ENCODE results near the gene RAB29.

The RAB29 gene

DNA sequence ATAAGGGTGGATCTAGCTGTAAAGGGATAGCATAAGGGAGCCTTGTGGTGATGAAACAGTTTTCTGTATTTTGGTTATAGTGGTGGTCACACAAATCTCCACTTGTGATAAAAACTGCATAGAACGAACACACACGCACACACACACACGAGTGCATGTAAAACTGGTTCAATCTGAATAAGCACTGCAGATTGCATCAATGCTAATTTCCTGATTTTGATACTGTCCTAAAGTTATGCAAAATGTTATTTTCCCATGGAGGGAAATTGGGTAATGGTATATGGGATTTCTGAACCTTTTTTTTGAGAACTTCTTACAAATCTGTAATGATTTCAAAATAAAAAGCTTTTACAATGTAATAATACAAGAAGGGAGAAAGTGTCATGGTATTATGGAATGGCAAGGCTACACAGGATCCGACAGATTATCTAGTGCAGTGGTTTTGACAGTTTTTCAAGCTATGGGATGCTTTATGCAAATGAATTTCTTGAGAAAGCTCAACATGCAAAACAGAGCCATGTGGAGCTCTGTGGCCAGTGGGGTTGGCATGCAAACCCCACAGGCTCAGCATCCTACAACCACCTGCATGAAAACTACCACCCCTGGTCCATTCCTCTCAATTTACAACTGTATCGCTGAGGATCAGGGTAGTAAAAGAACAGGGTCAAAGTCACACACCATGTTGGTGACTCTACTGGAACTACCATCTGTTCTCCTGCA, 18.9 kb upstream of the RAB29 start:
- no peak for DNase-seq (ENCODE audit: low spot score)

DNA sequence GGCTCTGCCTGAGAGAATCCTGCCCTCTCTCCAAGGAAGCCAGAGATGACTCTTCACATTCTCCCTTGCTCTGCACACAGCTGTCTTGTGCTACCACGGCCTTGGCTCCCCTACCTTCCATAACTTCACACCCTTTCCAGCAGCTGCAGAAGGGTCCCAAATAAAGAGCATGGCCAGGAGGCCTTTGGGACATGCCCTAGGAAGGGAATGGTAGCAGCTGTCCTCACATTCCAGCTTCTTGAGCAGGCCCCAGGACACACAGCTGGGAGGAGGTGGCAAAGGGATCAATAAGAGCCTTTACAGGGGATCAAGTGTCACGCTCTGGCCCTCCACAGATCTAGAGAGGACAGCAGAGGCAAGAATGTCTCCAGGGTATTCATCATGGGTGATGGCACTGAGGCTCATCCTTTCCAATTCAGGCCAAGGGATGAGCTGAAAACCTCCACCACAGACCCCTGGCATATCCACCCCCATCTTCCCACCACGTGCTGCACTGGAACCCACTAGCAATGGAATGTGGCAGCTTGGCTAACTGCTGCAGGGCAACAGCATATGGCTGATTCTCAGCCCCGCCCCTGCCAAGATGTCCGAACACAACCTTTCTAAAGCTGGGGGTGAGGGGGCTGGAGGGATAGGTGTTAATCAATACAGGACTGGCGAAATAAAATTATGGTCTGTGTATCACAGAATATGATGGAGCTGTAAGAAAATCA, 17.8 kb upstream of the RAB29 start:
- DNase-seq (ENCODE audit: low spot score), result no peak

DNA sequence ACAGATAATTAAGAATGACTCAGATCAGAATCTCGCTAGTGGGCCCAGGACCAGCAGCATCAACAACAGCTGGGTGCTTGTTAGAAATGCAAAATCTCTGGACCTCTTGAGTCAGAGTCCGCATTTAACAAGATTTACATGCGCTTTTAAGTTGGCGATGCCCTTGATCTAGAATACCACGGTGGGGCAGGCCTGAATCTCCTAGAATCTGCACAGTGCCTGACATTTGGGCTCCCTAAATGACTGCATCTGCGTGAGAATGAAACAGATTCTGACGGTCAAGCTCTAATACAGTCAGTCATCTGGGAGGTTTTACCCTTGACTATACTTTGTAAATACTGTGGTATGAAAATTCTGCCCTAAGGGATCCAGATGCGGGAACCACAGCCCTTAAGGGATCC, 17.2 kb upstream of the RAB29 start:
- no peak for DNase-seq (ENCODE audit: low spot score)

DNA sequence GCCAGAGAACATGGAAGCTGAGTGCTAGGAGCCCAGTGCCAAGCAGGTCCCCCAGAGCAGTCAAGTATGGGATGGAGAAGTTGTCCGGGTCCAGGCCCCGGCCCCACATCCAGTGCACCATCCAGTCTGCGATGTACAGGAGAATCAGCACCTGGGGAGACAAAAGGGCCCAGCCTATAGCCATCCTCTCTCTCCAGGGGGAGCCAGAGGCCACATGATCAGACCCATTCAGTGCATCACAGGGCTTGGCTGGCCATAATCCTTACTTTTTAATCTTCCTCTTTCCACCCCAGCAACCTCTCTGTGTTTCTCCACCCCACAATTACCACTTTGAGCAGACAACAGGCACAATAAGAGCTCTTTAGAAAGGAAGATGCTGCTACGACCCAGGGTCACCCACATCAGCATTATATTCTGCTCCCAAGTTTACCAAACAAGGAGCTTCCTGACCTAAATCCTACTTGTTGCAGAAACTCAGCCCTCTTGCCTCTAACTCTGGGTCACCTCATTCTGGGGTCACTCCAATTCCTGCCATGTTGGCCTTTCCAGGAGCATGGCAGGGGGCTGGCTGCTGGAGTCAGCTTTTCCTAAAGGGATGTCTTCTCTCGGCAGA, 16.4 kb upstream of the RAB29 start:
- peak; percentile 77 for DNase-seq (ENCODE audit: low spot score)

DNA sequence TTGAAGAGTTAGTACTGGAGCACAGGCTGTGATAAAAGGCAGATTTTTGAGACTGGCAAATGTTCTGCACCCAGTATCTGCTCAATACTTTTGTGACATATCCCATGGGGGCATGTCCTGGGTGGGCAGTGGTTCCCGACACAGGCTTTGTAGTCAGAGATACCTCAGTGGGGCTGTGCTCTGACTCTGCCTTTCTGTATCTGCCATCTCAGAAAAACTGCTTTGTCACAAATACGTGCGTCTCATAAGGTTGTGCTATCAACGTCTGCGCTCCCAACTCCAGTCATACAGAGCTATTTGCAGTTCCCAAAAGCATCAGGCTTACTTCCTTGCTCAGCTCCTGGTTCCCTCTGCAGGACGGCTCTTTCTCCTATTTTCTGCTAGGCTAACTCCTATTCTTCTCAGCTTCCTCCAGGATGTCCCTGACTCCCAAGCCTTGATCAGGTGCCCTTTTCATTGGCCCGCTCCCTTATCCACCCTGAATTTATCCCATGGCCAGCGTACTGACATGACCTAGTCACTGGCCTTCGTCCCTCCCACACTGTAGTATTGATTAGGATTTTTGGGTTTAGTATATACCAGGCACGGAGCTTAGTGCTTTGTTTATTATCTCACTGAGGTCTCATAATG, 12.1 kb upstream of the RAB29 start:
- DNase-seq (ENCODE audit: low spot score), result no peak

DNA sequence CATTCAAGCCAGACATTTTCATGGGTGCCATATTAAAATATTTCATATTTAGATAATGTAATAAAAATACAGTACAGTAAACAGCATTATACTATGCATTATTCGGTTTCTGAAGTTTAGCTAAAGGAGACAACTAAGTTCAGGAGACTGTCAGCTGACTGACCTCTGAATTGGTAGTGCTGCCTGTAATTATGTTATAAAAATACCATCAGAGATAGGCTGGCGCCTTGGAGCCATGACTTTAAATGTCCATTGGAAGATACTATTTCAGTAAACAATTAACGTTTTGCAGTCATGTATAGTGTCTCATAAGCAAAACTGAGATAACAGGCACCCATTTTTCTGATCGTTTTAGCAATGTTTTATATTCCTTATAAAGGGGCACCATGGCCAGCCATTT, 11.3 kb upstream of the RAB29 start:
- no peak for DNase-seq (ENCODE audit: low spot score)

DNA sequence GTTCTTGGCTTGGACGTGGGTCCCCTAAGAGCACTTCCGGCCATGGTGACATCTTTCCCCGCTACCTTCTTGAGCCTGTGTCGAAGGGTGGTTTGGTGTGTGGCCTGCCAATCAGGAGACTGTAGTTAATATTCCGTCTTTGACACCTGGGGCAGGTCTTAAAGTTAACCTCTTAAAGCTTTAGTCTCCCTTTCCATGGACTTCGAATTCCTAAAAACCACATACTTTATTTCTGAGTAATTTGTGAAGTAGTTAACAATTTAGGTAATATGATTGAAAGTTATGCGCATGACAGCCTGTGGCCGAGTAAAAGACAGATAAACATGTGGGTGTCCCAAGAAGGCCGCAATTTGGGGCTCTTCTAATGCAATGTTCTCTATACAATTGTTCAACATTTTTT, 10.2 kb upstream of the RAB29 start:
- DNase-seq (ENCODE audit: low spot score), result no peak

DNA sequence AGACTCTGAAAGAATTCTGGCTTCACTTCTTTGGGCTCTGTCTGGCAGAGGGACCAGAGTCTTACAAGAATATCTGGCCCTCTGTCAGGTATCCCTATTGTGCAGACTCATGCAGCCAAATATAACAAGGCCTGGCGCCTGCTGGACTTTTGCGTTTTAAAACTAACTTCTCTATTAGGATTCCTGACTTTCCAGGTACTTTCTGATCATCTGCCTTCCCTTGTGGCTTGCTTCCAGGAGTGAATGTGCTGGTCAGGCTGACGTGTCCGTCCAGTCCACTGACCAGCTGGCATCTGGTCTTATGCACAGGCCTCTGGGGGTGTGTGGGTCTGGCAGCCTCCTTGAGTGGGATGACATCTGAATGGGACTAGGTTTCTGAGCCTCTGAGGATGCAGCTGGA, 8.6 kb upstream of the RAB29 start:
- DNase-seq (ENCODE audit: low spot score), result peak; percentile 61

DNA sequence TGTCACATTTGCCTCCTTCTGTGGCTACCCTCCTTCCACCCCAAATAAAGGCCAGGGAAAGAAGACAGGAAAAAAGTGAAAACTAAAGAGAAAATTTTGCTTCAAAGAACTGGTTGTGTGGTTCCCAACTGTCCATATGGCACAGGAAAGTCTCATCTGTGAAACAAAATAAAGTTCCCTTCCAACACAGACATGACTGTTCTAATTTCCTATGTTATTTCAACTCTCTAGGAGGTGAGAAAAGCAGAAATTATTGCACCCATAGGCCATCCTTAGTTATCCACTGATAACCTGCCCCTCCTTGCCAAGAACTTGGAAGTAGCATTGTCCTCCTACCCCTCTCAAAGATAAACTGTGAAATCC, 8.1 kb upstream of the RAB29 start:
- DNase-seq (ENCODE audit: low spot score), result no peak

DNA sequence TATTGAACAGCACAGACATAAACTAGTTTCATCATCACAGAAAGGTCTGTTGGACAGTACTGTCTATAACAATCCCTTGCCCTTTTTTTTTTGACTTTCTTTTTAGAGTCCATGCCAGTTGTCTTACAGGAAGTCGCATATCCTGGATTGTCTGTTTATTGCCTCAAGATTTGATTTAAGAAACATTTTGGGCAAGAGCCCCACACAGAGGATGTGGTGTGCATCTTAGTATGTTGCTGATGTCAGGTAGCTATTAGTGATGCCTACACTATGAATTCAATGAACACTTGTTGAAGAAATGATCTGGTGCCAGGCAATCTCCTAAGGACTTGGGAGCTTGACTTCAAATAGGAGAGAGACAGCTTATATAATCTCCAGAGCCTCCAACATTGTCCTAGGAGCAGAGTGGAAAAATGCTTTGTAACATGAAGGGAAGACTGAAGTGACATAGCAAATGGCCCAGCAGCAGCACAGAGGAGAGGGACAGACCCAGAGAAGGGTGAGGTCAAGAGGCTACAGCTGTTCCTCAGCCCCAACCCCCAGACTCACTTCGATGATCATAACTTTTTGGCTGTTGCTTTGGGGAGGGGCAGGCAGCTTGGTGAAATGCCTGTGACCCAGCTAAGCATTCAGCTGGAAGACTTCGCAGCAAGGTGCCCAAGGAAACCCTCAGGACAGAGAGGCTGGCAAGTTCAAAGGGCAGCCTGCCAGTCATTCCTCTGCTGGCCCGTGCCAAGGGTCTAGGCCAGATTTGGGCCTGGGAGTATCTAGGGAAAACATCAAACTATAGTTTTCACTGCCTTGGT, 7.5 kb upstream of the RAB29 start:
- DNase-seq (ENCODE audit: low spot score), result no peak

DNA sequence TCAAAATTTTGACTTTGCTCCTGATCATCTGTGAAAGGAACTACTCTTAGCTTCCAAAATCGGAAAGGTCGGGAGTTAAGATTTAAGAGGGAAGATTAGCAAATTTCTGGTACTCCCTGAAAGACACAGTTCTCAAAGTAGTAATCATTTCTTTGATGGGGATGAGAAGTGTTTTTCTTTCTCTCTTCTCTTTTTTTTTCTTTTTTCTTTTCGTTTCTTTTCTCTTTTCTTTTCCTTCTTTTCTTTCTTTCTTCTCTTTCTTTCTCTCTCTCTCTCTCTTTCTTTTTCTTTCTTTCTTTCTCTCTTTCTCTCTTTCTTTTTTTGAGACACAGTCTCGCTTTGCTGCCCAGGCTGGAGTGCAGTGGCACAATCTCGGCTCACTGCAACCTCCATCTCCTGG, 5.1 kb upstream of the RAB29 start:
- DNase-seq (ENCODE audit: low spot score), result no peak

DNA sequence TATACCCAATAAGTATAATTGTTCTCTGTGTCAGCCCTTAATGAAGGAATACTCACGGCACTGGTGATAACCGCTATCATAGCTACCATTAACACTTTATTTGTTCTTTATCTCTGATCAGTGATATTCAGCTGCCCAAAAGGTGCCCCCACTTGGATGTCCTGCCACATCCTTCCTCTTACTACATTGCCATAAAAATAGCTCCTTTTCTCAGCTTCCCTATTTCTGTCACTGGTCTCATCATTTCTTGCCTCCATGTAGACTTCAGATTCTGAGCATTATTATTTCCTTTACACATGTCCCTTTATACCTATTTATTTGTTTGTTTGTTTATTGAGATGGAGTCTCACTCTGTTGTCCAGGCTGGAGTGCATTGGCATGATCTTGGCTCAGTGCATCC, 2.7 kb upstream of the RAB29 start:
- DNase-seq (ENCODE audit: low spot score), result no peak

DNA sequence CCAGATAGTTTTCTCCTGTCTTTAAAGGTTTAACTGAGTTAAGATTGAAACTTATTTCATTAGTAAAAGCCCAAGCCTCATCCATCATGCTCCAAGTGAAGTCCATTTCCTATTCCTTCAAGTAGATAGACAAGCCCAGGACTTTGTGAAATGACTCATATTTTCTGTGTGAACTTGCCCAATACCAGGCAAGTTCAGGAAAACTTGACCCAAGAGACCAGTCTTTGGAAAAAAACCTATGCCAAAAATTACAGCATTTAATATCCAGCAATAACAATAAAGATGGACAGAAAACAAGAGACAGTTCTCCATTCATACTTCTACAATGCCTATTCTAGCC, 405 bp upstream of the RAB29 start:
- DNase-seq (ENCODE audit: low spot score), result peak; percentile 24

DNA sequence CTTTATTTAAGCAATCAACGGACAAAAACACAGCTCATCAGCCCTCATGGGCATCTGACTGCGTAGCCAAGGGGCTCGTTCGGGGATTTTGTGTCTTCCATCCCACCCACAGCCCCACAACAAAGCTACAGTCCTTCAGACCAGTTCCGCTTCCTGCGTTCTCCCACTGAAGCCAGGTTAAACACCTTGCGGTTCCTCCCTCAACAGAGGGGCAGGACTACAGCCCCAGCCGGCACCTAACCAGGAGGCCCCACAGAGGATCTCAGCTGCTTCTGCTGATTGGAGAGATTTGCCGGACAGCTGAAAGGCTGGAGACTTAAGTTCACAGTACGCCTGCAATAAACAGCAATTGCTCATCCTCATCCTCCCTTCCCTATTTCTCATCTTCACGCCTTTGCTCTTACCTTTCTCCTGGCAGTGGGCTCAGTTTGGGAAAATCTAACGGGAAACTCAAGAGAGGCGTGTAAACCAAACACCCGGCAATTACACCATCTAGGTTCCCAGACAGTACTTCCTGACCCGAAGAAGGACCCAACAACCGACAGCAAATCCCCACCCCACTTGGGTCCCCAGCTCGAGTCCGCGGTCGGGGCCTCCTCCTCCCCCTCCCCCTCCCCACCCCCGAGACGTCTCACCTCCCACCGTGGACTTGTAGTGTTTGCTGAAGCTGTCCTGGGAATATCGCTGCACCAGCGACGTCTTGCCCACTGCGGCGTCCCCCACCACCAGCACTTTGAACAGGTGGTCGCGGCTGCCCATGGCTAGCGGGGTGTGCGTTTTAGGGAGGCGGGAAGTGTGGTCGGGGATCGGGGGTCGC, 876 bp downstream of the RAB29 start:
- DNase-seq (ENCODE audit: low spot score), result no peak

DNA sequence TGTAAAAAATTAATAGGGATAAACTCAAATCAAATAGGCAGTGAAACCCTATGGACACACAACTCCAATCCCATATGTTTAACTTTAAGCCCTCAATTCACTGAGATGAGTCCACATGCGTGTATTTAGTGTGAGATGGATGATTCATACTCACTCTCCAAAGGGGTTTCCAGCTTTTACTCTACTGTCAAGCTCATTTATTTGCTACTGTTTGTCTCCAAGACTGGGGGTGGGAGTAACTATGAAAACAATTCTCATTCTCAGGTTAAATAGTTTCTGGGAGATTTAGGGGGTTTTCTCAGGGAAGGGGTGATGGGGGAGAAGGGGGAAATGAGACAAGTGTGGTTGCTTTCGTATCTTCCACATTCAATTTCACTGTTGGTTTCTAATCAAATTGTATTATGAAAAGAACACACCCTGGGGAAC, 2.7 kb downstream of the RAB29 start:
- DNase-seq (ENCODE audit: low spot score), result no peak

DNA sequence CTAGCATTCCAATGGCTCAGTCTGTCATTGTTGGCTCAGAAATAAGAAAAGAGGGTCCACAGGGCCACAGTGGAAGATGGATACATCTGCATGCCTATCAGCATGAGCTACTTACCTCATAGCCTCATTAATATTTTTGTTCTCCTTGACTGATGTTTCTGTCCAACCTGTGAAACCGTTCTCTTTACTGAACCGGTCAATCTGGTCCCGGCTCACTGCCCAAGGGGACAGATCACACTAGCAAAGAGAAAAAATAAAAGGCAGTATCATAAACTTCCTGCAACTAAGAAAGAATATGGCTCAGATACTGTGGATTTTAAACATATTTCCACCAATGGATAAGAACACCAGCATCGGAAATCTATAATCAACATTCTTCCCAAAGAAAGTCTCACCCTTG, 4.7 kb downstream of the RAB29 start:
- no peak for DNase-seq (ENCODE audit: low spot score)

DNA sequence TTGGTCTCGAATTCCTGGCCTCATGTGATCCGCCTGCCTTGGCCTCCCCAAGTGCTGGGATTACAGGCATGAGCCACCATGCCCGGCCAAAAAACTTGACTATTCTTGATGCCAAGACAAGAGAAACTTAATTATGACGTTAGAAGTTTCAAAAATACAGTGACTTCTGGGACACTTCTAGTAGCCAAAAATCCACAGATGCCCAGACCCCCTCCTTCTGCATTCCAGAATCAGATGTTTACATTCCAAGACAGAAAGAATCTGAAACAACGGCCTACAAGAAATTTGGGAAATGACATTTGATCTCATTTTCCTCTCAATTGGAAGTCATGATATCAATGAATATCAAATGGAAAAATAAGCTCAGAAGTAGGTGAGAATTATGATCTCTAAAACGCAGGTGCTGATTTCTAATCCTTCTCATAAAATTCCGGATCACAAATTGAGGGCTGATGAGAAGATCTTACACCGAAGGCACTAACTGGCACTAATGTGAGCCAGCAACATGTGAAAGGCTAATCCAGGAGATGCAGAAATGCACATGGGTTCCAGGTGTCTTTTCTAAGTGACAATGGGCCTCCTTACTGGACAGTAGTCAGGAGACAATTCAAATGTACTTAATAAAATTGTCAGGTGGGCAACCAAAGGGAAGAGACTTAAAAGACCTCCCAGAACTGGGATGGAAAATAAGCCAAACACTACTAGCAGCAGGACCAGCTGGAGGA, 5.5 kb downstream of the RAB29 start:
- peak; percentile 63 for DNase-seq (ENCODE audit: low spot score)

DNA sequence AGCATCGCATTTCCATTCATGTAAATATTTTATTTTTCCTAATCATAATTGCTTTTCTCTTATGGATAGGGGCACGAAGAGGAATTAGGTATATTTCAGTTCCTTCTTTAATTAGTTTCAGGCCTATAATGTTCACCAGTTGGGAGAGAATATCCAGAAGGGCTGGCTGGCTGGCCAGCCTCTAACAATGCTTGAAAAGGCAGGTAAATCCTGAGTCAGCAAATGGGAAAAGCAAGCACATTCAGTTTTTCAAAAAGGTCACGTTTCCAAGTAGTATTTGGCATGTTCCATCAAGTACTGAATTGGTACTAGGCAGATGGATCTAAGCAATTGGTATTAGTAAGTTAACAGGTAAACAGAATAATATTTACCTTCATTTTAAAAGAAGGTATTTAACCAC, 8.0 kb downstream of the RAB29 start:
- no peak for DNase-seq (ENCODE audit: low spot score)

DNA sequence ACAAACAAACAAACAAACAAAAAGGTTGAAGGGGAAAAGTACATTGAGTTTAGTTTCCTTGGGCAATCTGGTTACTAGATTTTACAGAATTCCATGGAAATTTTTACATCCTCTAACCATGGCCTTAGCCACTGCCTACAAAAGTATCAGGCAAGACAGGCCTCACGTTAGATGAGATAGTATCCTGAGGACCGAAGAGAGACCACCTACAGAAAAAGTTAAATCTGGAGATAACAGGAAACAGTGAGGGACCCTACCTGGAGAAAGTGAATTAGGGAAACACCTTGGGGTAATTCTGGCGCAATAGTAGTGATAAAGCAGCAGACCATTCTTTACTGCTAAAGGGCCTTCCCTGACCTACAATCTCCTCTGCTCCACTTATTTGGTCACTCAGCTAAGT, 8.7 kb downstream of the RAB29 start:
- no peak for DNase-seq (ENCODE audit: low spot score)

DNA sequence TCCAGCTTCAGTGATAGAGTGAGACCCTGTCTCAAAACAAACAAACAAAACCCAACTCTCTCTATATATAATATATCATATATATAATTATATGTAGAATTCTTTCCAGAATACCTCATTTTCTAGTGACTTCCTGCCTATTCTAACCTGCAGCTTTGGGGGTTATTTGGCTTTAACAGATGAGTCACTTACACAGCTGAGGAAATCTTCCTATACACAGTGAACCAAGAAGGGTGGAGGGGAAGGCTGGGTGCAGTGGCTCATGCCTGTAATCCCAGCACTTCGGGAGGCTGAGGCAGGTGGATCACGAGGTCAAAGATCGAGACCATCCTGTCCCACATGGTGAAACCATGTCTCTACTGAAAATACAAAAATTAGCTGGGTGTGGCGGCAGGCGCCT, 9.2 kb downstream of the RAB29 start:
- DNase-seq (ENCODE audit: low spot score), result peak; percentile 31

DNA sequence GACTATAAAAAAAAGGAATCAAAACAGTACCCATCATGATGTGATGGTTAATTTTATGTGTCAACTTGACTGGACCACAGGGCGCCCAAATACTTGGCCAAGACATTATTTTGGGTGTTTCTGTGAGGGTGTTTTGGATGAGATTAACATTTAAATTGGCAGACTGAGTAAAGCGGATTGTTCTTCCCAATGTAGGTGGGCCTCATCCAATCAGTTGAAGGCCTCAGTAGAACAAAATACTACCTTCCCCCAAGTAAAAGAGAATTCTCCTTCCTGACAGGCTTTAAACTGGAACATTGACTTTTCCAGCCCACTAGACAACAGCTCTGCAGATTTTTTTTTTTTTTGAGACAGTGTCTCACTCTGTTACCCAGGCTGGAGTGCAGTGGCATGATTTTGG, 10.7 kb downstream of the RAB29 start:
- no peak for DNase-seq (ENCODE audit: low spot score)

Data from AG08396 (cell line).